ENCODE data around the gene CNKSR3. TPM values are rescaled to one million over a fixed set of nuclear protein-coding genes. Genes with fewer than 3 reads are reported as not detected.

The CNKSR3 gene
- total and polyA plus RNA-seq, 2 of the 8 experiments (the other 6 are each of a cell fraction or from before 2014, with no cell fraction given): 1.2 to 6.2 TPM

DNA sequence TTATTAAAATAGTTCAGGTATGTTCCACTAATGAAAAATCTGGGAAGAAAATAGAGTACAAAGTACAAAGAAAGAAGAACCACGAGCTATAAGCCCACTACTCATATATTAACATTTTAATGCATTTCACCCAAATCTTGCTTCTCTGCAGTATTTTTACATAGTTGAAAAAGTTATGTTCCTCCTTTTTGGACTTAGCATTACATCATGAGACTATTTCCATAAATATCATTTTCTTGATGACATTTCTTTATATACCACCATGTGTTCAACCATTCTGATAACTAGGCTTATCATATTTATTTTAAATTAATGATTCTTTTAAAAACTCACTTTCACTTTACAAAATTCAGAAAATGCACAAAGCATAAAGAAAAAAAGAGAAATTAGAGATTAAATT lies 156.9 kb downstream of the CNKSR3 start:
- Histone ChIP-seq H4K91ac (replicated peaks; ENCODE audit: insufficient read length, low read length) (no peak overlapping the region), H2AK5ac (ENCODE audit: low read depth, low read length) (no peak overlapping the region), H3K4me3 (ENCODE audit: extremely low read depth in 1 of 4, insufficient read depth in 2 of 4, low read depth in 3 of 4, low read length in 4 of 4) (no peak overlapping the region), H3K4me1 (replicated peaks in 1 of 4; ENCODE audit: control insufficient read depth in 3 of 4, insufficient read depth in 4 of 4, low read length in 3 of 4) (no peaks in the 10 kb centered on the region), H2BK20ac (ENCODE audit: low read length) (no peak overlapping the region), H2BK5ac (ENCODE audit: low read depth, low read length) (no peak overlapping the region), H4K8ac (ENCODE audit: extremely low read depth, insufficient read depth, low read length) (no peak overlapping the region), H3K79me2 (ENCODE audit: control insufficient read depth in 1 of 2, insufficient read depth in 2 of 2, low read length in 2 of 2) (no peaks in the 10 kb centered on the region), H3K56ac (replicated peaks; ENCODE audit: insufficient read length, low read depth, low read length) (no peak overlapping the region), H3K27me3 (replicated peaks in 1 of 4; ENCODE audit: control insufficient read depth in 3 of 4, extremely low read depth in 1 of 4, insufficient read depth in 3 of 4, low read length in 3 of 4) (no peaks in the 10 kb centered on the region), H2BK120ac (replicated peaks; ENCODE audit: low read depth, low read length) (no peak overlapping the region), H3K27ac (ENCODE audit: low read depth, low read length) (no peak overlapping the region), H3K18ac (ENCODE audit: extremely low read depth, low read length) (no peak overlapping the region), H2AFZ (ENCODE audit: low read length) (no peak overlapping the region), H3K23ac (ENCODE audit: insufficient read length) (no peak overlapping the region), H3K4ac (replicated peaks; ENCODE audit: insufficient read length, low read depth, low read length) (no peak overlapping the region), H2BK12ac (ENCODE audit: low read depth, low read length) (no peak overlapping the region), H4K20me1 (replicated peaks in 1 of 2; ENCODE audit: control insufficient read depth in 1 of 2, insufficient read depth in 2 of 2, low read length in 2 of 2) (no peaks in the 10 kb centered on the region), H3K36me3 (ENCODE audit: control insufficient read depth in 2 of 4, insufficient read depth in 4 of 4, low read length in 3 of 4) (no peaks in the 10 kb centered on the region), H3K79me1 (ENCODE audit: low read depth, low read length) (no peaks in the 10 kb centered on the region), H4K5ac (ENCODE audit: insufficient read length, low read depth, low read length) (no peak overlapping the region), H3K23me2 (ENCODE audit: low read depth, low read length) (peaks cover 5% of the 10 kb centered on the region; the same call in 1 of the 2 replicates), H3K14ac (ENCODE audit: insufficient read length) (no peak overlapping the region), H2BK15ac (ENCODE audit: low read length) (no peak overlapping the region), H3K9me3 (ENCODE audit: insufficient read depth in 2 of 2, low read depth in 1 of 2, low read length in 1 of 2) (no peaks in the 10 kb centered on the region), H3K4me2 (ENCODE audit: insufficient read depth in 1 of 2, low read depth in 2 of 2, low read length in 2 of 2) (no peak overlapping the region), H3K9ac (replicated peaks in 1 of 4; ENCODE audit: extremely low read depth in 1 of 4, low read depth in 3 of 4, low read length in 3 of 4) (no peak overlapping the region)
- ChIA-PET POLR2A (ENCODE audit: partially characterized antibody) (no interaction called here), CTCF (ENCODE audit: partially characterized antibody) (no interaction called here)
- DNase-seq (ENCODE audit: low read depth in 1 of 2, low spot score in 2 of 2): no peak
- WGBS, 2 experiments (ENCODE audit: extremely low coverage in 1 of 2, insufficient coverage in 1 of 2, insufficient read length in 1 of 2, insufficient replicate concordance in 2 of 2, low coverage in 1 of 2, low lambda C conversion rate in 2 of 2, missing lambda C conversion rate in 1 of 2): 83% methylated on average over 1 of the region's 1 CpG; no CpG with 5 or more reads in 1 of the 2 experiments
- no peak for FAIRE-seq
- no peak for TF ChIP-seq SAP30 (IDR thresholded peaks at IDR 0.05; ENCODE audit: insufficient read depth, insufficient replicate concordance, low read length)
- TF ChIP-seq EZH2 (IDR thresholded peaks at IDR 0.05; ENCODE audit: low read depth, low read length, severe bottlenecking): no peak
- TF ChIP-seq PHF8 (conservative IDR thresholded peaks at IDR 0.05; ENCODE audit: low read depth, low read length): no peak
- TF ChIP-seq BACH1 (IDR thresholded peaks at IDR 0.05; ENCODE audit: low read length): no peak
